KMS-11 (cell line): ENCODE measurements around the gene TMED7.

ENCODE experiments used
- H2AFZ ChIP-seq: fragments of 200-600 bp; sonication (generic); 2 replicates; pipeline ENCODE4 v1.6.1; 2016; ENCODE audit warnings: antibody characterized with exemption, mixed run types, low read depth
- H3K27ac ChIP-seq: fragments of 200-600 bp; sonication (generic); 2 replicates; pipeline ENCODE4 v1.6.1; 2016; ENCODE audit warnings: mild to moderate bottlenecking, mixed run types
- H3K27me3 ChIP-seq: fragments of 200-600 bp; sonication (generic); 2 replicates; pipeline ENCODE4 v1.6.1; 2017; ENCODE audit warnings: mild to moderate bottlenecking, low read depth, mixed run types, moderate library complexity; ENCODE audit not compliant: insufficient read depth
- H3K36me3 ChIP-seq: fragments of 200-600 bp; sonication (generic); 2 replicates; pipeline ENCODE4 v1.6.1; 2017; ENCODE audit warnings: mild to moderate bottlenecking, mixed run types; ENCODE audit not compliant: insufficient read depth
- H3K4me1 ChIP-seq: fragments of 200-600 bp; sonication (generic); 2 replicates; pipeline ENCODE4 v1.6.1; 2016; ENCODE audit warnings: mild to moderate bottlenecking, low read depth, mixed run types; ENCODE audit not compliant: poor library complexity, severe bottlenecking
- H3K4me2 ChIP-seq: fragments of 200-600 bp; sonication (generic); 2 replicates; pipeline ENCODE4 v1.7.0; 2016; ENCODE audit warnings: mild to moderate bottlenecking, mixed run types
- H3K4me3 ChIP-seq: fragments of 200-600 bp; sonication (generic); IDR thresholded peaks from 2 replicates; pipeline ENCODE4 v1.6.1; 2017; ENCODE audit warnings: low read depth, low read length, mixed read lengths; ENCODE audit not compliant: insufficient read depth
- H3K79me2 ChIP-seq: fragments of 200-600 bp; sonication (generic); 2 replicates; pipeline ENCODE4 v1.6.1; 2016; ENCODE audit warnings: low read depth, mixed run types; ENCODE audit not compliant: insufficient read depth
- H3K9ac ChIP-seq: fragments of 200-600 bp; sonication (generic); 2 replicates; pipeline ENCODE4 v1.6.1; 2016; ENCODE audit warnings: mild to moderate bottlenecking, mixed run types
- H4K20me1 ChIP-seq: fragments of 200-600 bp; sonication (generic); 2 replicates; pipeline ENCODE4 v1.6.1; 2016; ENCODE audit warnings: mild to moderate bottlenecking, mixed run types; ENCODE audit not compliant: insufficient read depth
- TF ChIP-seq, protein P1 (sequence below): fragments of 200-600 bp; sonication (generic); conservative IDR thresholded peaks from 2 replicates; pipeline ENCODE4 v1.6.1; 2017; ENCODE audit warnings: low read depth, mild to moderate bottlenecking, antibody characterized with exemption, low read length, moderate library complexity, mixed read lengths

The TMED7 gene

GRCh38 chr5:115661563-115661962 lies 35.7 kb upstream of the TMED7 start:
- Histone ChIP-seq H2AFZ (no peak overlapping the region), H3K4me2 (no peak overlapping the region), H3K79me2 (no peaks in the 10 kb centered on the region), H3K27ac (no peak overlapping the region), H3K4me1 (no peaks in the 10 kb centered on the region), H3K36me3 (no peaks in the 10 kb centered on the region), H4K20me1 (no peaks in the 10 kb centered on the region), H3K9ac (no peak overlapping the region), H3K27me3 (no peaks in the 10 kb centered on the region), H3K4me3 (no peak overlapping the region)
- TF ChIP-seq, protein P1, sequence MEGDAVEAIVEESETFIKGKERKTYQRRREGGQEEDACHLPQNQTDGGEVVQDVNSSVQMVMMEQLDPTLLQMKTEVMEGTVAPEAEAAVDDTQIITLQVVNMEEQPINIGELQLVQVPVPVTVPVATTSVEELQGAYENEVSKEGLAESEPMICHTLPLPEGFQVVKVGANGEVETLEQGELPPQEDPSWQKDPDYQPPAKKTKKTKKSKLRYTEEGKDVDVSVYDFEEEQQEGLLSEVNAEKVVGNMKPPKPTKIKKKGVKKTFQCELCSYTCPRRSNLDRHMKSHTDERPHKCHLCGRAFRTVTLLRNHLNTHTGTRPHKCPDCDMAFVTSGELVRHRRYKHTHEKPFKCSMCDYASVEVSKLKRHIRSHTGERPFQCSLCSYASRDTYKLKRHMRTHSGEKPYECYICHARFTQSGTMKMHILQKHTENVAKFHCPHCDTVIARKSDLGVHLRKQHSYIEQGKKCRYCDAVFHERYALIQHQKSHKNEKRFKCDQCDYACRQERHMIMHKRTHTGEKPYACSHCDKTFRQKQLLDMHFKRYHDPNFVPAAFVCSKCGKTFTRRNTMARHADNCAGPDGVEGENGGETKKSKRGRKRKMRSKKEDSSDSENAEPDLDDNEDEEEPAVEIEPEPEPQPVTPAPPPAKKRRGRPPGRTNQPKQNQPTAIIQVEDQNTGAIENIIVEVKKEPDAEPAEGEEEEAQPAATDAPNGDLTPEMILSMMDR = no peak

DNA sequence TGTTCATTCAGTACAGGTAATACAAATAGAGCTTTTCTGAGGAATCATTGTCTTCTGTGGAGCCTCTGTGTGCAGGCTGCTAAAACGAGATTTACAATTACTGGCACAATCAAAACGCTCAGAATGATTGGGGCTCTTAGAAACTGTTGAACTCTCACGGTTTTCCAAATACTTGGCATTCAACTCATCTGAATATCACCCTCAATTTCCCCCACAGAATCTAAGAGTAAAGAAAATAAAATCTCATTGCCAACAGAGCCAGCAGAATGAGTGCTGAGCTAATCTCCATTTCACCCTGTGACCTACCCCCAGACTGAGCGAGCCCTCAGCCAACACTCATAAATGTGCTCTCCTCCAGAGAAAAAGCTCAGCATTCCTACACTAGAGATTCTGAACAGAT lies 35.3 kb upstream of the TMED7 start:
- Histone ChIP-seq H3K4me3 (no peak overlapping the region), H2AFZ (no peak overlapping the region), H3K4me2 (no peak overlapping the region), H3K4me1 (no peaks in the 10 kb centered on the region), H3K9ac (no peak overlapping the region), H3K27ac (no peak overlapping the region), H3K36me3 (no peaks in the 10 kb centered on the region), H3K79me2 (no peaks in the 10 kb centered on the region), H4K20me1 (no peaks in the 10 kb centered on the region), H3K27me3 (no peaks in the 10 kb centered on the region)
- TF ChIP-seq, protein P1 = no peak

DNA sequence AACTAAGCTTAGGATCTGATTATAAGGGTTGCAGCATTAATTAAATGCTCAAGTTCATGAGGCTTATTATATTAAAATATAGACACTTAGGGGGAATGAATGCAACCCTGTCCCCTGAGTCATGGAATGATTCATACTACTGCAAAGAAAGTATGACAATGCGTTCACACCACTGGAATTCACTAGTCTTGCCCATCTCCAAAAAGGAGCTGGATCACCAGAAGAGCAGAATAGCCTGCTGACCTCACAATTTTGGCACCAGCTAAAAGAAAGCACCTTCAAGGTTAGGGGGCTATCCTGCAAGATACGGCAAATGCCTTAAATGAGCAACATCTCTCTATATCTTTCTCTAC lies 32.0 kb upstream of the TMED7 start:
- H3K4me3 ChIP-seq = no peak overlapping the region

DNA sequence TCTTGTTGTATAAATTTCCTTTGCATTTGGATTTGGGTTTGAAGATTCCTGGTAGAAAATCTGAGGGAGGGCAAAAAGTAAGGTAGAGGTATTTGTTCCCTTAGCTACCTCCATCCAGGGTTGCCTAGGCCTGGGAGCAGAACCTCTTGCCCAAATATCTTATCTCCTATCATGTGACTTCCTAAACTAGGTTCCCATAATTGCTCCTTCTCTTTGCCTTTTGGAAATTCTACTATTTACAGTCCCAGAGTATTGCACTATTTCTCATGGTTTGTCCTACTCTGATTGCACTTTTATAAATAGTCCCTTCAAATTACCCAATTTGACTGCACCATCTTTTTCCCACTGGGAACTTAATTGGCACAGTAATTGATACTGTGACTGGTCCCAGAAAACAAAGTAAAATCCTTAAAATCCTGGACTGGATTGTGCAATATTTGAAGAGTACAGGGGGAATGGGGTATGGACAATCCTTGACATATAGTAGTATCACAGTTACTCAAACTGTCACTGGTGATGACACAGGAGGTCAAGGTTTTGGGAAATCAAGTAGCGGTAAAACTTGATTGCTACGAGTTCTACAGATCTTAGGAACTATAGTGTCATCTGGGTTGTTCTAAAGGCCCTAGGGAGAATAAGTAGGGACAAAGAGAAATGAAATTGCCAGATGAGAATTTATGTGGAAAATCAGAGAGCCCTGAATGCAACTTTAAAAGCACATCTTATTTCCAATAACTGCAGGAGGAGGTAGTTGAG lies 31.5 kb upstream of the TMED7 start:
- Histone ChIP-seq H3K4me3 (no peak overlapping the region), H3K27me3 (no peaks in the 10 kb centered on the region), H4K20me1 (no peaks in the 10 kb centered on the region), H3K27ac (no peak overlapping the region), H2AFZ (no peak overlapping the region), H3K9ac (no peak overlapping the region), H3K36me3 (no peaks in the 10 kb centered on the region), H3K4me1 (no peaks in the 10 kb centered on the region), H3K4me2 (no peak overlapping the region), H3K79me2 (no peaks in the 10 kb centered on the region)
- TF ChIP-seq, protein P1 = no peak

More for the DNA sequence above, 32.0 kb upstream of the TMED7 start:
- H2AFZ ChIP-seq = no peak overlapping the region
- H3K79me2 ChIP-seq = no peaks in the 10 kb centered on the region
- TF ChIP-seq, protein P1 = no peak
- H3K27ac ChIP-seq = no peak overlapping the region
- no peaks in the 10 kb centered on the region for H4K20me1 ChIP-seq
- no peaks in the 10 kb centered on the region for H3K36me3 ChIP-seq
- no peak overlapping the region for H3K9ac ChIP-seq
- H3K4me1 ChIP-seq = no peaks in the 10 kb centered on the region
- no peak overlapping the region for H3K4me2 ChIP-seq
- no peaks in the 10 kb centered on the region for H3K27me3 ChIP-seq
